Endothelial cell of umbilical vein (primary cell): ENCODE measurements around the gene PSMC6. TPM values are rescaled to one million over a fixed set of nuclear protein-coding genes. Genes with fewer than 3 reads are reported as not detected.

ENCODE experiments used
- BruUV-seq: library from RNA; stranded (reverse); fragments of 400-500 nt; replicated peaks from 2 replicates; lab custom pipeline; 2021; lab: Mats Ljungman, UMichigan
- CTCF ChIA-PET: fragments of 300-600, 350-600 bp; sonication (Branson Sonifier 250); formaldehyde crosslinking; loops from one replicate; lab custom pipeline; 2021; ENCODE audit warnings: antibody characterized with exemption, inconsistent platforms; lab: Charles Lee
- POLR2A ChIA-PET: fragments of 300-600, 350-600 bp; sonication (Branson Sonifier 250); formaldehyde crosslinking; loops from one replicate; lab custom pipeline; 2021; ENCODE audit warnings: antibody characterized with exemption, inconsistent platforms; lab: Charles Lee
- DNase-seq: peaks from one replicate; pipeline ENCODE4 v3.0.0-alpha.2; 2011; ENCODE audit warnings: low read depth, low spot score
- FAIRE-seq: peaks from 2 replicates; lab custom pipeline; 2011; peaks lifted over from hg19 to GRCh38; lab: Jason Lieb, UNC
- H2AFZ ChIP-seq: 2 replicates; pipeline ENCODE4 v1.6.0; 2012; ENCODE audit warnings: low read depth, low read length, control low read depth, inconsistent platforms
- H3K27ac ChIP-seq: 2 replicates; pipeline ENCODE4 v1.5.1; 2011; ENCODE audit warnings: low read depth, mild to moderate bottlenecking, control low read depth, low read length, moderate library complexity; ENCODE audit not compliant: insufficient read depth
- H3K27me3 ChIP-seq, 2 experiments: 2 replicates each; pipeline versions ENCODE4 v1.6.0 to v1.6.1; 2011; ENCODE audit warnings: low read length in 2 of 2, mixed read lengths in 1 of 2; ENCODE audit not compliant: control insufficient read depth in 2 of 2, insufficient read depth in 2 of 2
- H3K36me3 ChIP-seq, 2 experiments: 2 replicates in 1 of 2; 3 replicates in 1 of 2; pipeline ENCODE4 v1.5.1; 2011; ENCODE audit warnings: low read length in 2 of 2, mild to moderate bottlenecking in 1 of 2, moderate library complexity in 1 of 2; ENCODE audit not compliant: control insufficient read depth in 2 of 2, insufficient read depth in 2 of 2; ENCODE audit errors: extremely low read depth in 1 of 2
- H3K4me1 ChIP-seq: 3 replicates; pipeline ENCODE4 v1.5.1; 2011; ENCODE audit warnings: mild to moderate bottlenecking, low read length; ENCODE audit not compliant: control insufficient read depth, insufficient read depth; ENCODE audit errors: extremely low read depth
- H3K4me2 ChIP-seq: 2 replicates; pipeline ENCODE4 v1.6.1; 2011; ENCODE audit warnings: low read length, control low read depth, mixed read lengths; ENCODE audit not compliant: insufficient read depth
- H3K4me3 ChIP-seq, 3 experiments: fragments of 200-600 bp in 1 of 3; sonication (generic), shearing (Covaris generic) in 1 of 3; replicated peaks in 1 of 3; 2 replicates each; pipeline ENCODE4 v1.5.1; 2011 to 2016; ENCODE audit warnings: control low read depth in 3 of 3, low read length in 3 of 3, mild to moderate bottlenecking in 2 of 3, inconsistent platforms in 1 of 3, low read depth in 1 of 3, moderate library complexity in 1 of 3; ENCODE audit not compliant: insufficient read depth in 1 of 3
- H3K79me2 ChIP-seq: 2 replicates; pipeline ENCODE4 v1.6.0; 2012; ENCODE audit warnings: low read length, inconsistent platforms; ENCODE audit not compliant: control insufficient read depth, insufficient read depth
- H3K9ac ChIP-seq: replicated peaks from 2 replicates; pipeline ENCODE3; 2011; ENCODE audit warnings: low read length, control low read depth; ENCODE audit not compliant: insufficient read depth; ENCODE audit errors: extremely low read depth
- H3K9me1 ChIP-seq: replicated peaks from 3 replicates; pipeline ENCODE4 v1.6.0; 2011; ENCODE audit warnings: mild to moderate bottlenecking, low read length; ENCODE audit not compliant: control insufficient read depth, insufficient read depth; ENCODE audit errors: extremely low read depth
- H3K9me3 ChIP-seq: replicated peaks from 2 replicates; pipeline ENCODE4 v1.5.1; 2012; ENCODE audit warnings: low read length, inconsistent platforms; ENCODE audit not compliant: control insufficient read depth, insufficient read depth
- H4K20me1 ChIP-seq: replicated peaks from 2 replicates; pipeline ENCODE3; 2011; ENCODE audit warnings: mild to moderate bottlenecking, low read length; ENCODE audit not compliant: control insufficient read depth, insufficient read depth; ENCODE audit errors: extremely low read depth
- CTCF ChIP-seq, 2 donors: IDR thresholded peaks; 1 replicate in 1 of 2; 2 replicates in 1 of 2; pipeline ENCODE4 v1.5.1; 2011; ENCODE audit warnings: low read length in 2 of 2, mild to moderate bottlenecking in 2 of 2, moderate library complexity in 2 of 2, control low read depth in 1 of 2, inconsistent platforms in 1 of 2, low read depth in 1 of 2; ENCODE audit not compliant: insufficient read depth in 1 of 2; ENCODE audit errors: extremely low read depth in 1 of 2
- EZH2 ChIP-seq: IDR thresholded peaks from 2 replicates; pipeline ENCODE4 v1.6.1; 2012; ENCODE audit warnings: borderline replicate concordance, low read depth, mild to moderate bottlenecking, moderate library complexity, low read length, inconsistent platforms; ENCODE audit not compliant: severe bottlenecking
- FOS ChIP-seq: IDR thresholded peaks from 2 replicates; pipeline ENCODE4 v1.6.1; 2011; ENCODE audit warnings: mild to moderate bottlenecking, low read length, moderate library complexity, borderline replicate concordance; ENCODE audit not compliant: insufficient read depth
- GATA2 ChIP-seq: IDR thresholded peaks from 2 replicates; pipeline ENCODE4 v1.7.0; 2011; ENCODE audit warnings: low read depth, mild to moderate bottlenecking, moderate library complexity, mixed read lengths, low read length; ENCODE audit not compliant: insufficient read length, insufficient read depth
- JUN ChIP-seq: IDR thresholded peaks from 2 replicates; pipeline ENCODE4 v1.6.1; 2011; ENCODE audit warnings: borderline replicate concordance, low read depth; ENCODE audit not compliant: insufficient read length, insufficient read depth
- MAX ChIP-seq: IDR thresholded peaks from 2 replicates; pipeline ENCODE4 v1.6.1; 2011; ENCODE audit not compliant: insufficient read depth, insufficient read length
- MYC ChIP-seq: IDR thresholded peaks from one replicate; pipeline ENCODE4 v1.6.1; 2011; ENCODE audit warnings: mild to moderate bottlenecking, low read depth, low read length
- POLR2A ChIP-seq: IDR thresholded peaks from 2 replicates; pipeline ENCODE4 v1.6.1; 2012; ENCODE audit warnings: low read depth, mild to moderate bottlenecking, control low read depth, low read length
- POLR2AphosphoS5 ChIP-seq: IDR thresholded peaks from 2 replicates; pipeline ENCODE4 v1.6.1; 2012; ENCODE audit warnings: low read depth, mild to moderate bottlenecking, control low read depth, low read length, moderate library complexity; ENCODE audit not compliant: insufficient read depth
- dilution Hi-C: fragments of 300-500 bp; cut with MboI; formaldehyde crosslinking; loops from one replicate; pipeline ENCODE4 v1.15.0; 2019; ENCODE audit warnings: low sequenced_read_pairs; ENCODE audit not compliant: extremely low pct_ligation_motif_present
- intact Hi-C: fragments of 100-400 bp; cut with micrococcal nuclease; formaldehyde crosslinking; loops from one replicate; pipeline ENCODE4 v1.10.0; 2022
- polyA plus RNA-seq, 4 experiments: library from polyadenylated mRNA; depleted of rRNA in 3 of 4; stranded (reverse) in 3 of 4; unstranded in 1 of 4; fragments of >200 nt; gene quantifications; 2 replicates each; pipeline versions ENCODE4 v1.2.1 to v1.2.3, GENCODE V29; 2011 to 2012; ENCODE audit warnings: missing spikeins in 1 of 4
- total RNA-seq: library from RNA; stranded (reverse); gene quantifications from 2 replicates; pipeline ENCODE4 v1.2.3, GENCODE V29; 2021

Gene PSMC6
- total and polyA plus RNA-seq, 2 donors (not counting 3 experiments of a cell fraction or from before 2014, with no cell fraction given): 44.0 to 103 TPM

DNA sequence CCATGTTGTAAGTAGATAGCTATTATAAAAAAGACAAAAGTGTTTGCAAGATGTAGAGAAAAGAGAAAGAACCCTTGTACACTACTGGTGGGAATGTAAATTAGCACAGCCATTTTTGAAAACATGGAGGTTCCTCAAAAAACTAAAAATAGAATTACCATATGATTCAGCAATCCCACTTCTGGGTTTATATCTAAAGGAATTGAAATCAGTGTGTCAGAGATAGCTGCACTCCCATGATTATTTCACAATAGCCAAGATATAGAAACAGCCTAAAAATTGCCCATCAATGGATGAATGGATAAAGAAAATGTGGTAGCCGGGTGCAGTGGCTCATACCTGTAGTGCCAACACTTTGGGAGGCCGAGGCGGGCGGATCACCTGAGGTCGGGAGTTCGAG, 9.2 kb downstream of the PSMC6 start:
- no peak for DNase-seq
- H3K9me1 ChIP-seq: no peaks in the 10 kb centered on the region
- no peak overlapping the region for H3K9ac ChIP-seq
- peaks cover 5% of the 10 kb centered on the region for H3K79me2 ChIP-seq
- POLR2A ChIA-PET: interaction anchor here (1.1 kb wide), 1 partner anchor 11 kb away, joined by 5 read pairs; no protein-coding TSS in a partner anchor
- CTCF ChIA-PET: no interaction called here
- H3K4me3 ChIP-seq: no peak overlapping the region
- H3K27me3 ChIP-seq: no peaks in the 10 kb centered on the region
- no peak overlapping the region for H3K27ac ChIP-seq
- intact Hi-C loops: no loop called here
- dilution Hi-C loops: no loop called here
- H3K4me1 ChIP-seq: no peaks in the 10 kb centered on the region
- H4K20me1 ChIP-seq: peaks cover 3% of the 10 kb centered on the region
- no peak overlapping the region for H2AFZ ChIP-seq
- FAIRE-seq: no peak
- no peaks in the 10 kb centered on the region for H3K9me3 ChIP-seq
- H3K4me2 ChIP-seq: no peak overlapping the region
- peaks cover 14 to 31% of the 10 kb centered on the region in 2 experiments for H3K36me3 ChIP-seq
- no peak for TF ChIP-seq MYC
- no peak for TF ChIP-seq CTCF (IDR thresholded peaks at IDR 0.05; ENCODE audit: extremely low read depth in 1 of 2, insufficient read depth in 1 of 2, low read depth in 1 of 2, low read length in 2 of 2)
- TF ChIP-seq FOS: no peak
- TF ChIP-seq MAX: no peak
- no peak for TF ChIP-seq POLR2AphosphoS5
- no peak for TF ChIP-seq JUN
- TF ChIP-seq EZH2: no peak
- no peak for TF ChIP-seq GATA2
- TF ChIP-seq POLR2A: no peak
- no TSS peak for BruUV-seq
